GM03348 (cell line): Measurements from ENCODE around the gene ANO4.

Experiments used
- DNase-seq: peaks from one replicate; pipeline ENCODE4 v3.0.0; 2012; ENCODE audit warnings: low spot score

ANO4 gene

GRCh38 chr12:100991102-100991501 lies 196.5 kb downstream of the ANO4 start:
- DNase-seq, result no peak

GRCh38 chr12:100992194-100992593 lies 197.6 kb downstream of the ANO4 start:
- no peak for DNase-seq

GRCh38 chr12:100993916-100994450 lies 199.4 kb downstream of the ANO4 start:
- no peak for DNase-seq

GRCh38 chr12:100995201-100995600 lies 200.6 kb downstream of the ANO4 start:
- peak; percentile 30 for DNase-seq

- no peak for DNase-seq
Observed at GRCh38 chr12:100995771-100996170, 201.2 kb downstream of the ANO4 start.

- no peak for DNase-seq
Observed at GRCh38 chr12:101001669-101002068, 207.1 kb downstream of the ANO4 start.

GRCh38 chr12:101002696-101003419 lies 208.3 kb downstream of the ANO4 start:
- DNase-seq, result no peak

- DNase-seq, result no peak
Observed at GRCh38 chr12:101004898-101005297, 210.3 kb downstream of the ANO4 start.

GRCh38 chr12:101009274-101009673 lies 214.7 kb downstream of the ANO4 start:
- DNase-seq, result no peak

- DNase-seq, result no peak
Observed at GRCh38 chr12:101010896-101011295, 216.3 kb downstream of the ANO4 start.

- DNase-seq, result no peak
Observed at GRCh38 chr12:101013993-101014392, 219.4 kb downstream of the ANO4 start.

- no peak for DNase-seq
Observed at GRCh38 chr12:101015044-101015443, 220.5 kb downstream of the ANO4 start.

- DNase-seq, result peak; percentile 67
Observed at GRCh38 chr12:101018540-101018939, 224.0 kb downstream of the ANO4 start.

- DNase-seq, result no peak
Observed at GRCh38 chr12:101019201-101019600, 224.6 kb downstream of the ANO4 start.

- DNase-seq, result no peak
Observed at GRCh38 chr12:101019667-101020066, 225.1 kb downstream of the ANO4 start.

- no peak for DNase-seq
Observed at GRCh38 chr12:101021442-101021841, 226.9 kb downstream of the ANO4 start.

- DNase-seq, result peak; percentile 78
Observed at GRCh38 chr12:101021911-101022388, 227.4 kb downstream of the ANO4 start.

- no peak for DNase-seq
Observed at GRCh38 chr12:101027200-101027599, 232.6 kb downstream of the ANO4 start.

GRCh38 chr12:101027816-101028215 lies 233.2 kb downstream of the ANO4 start:
- DNase-seq, result no peak

- DNase-seq, result no peak
Observed at GRCh38 chr12:101038289-101038871, 243.8 kb downstream of the ANO4 start.

GRCh38 chr12:101039848-101040531 lies 245.4 kb downstream of the ANO4 start:
- DNase-seq, result no peak

GRCh38 chr12:101040936-101041335 lies 246.4 kb downstream of the ANO4 start:
- DNase-seq, result no peak

GRCh38 chr12:101042211-101042610 lies 247.6 kb downstream of the ANO4 start:
- no peak for DNase-seq
